GM21825 (cell line): ENCODE measurements around the gene HMGCL.
"Not testable (repeated sequence)": the region's sequence is repeated elsewhere in the genome, so short reads cannot be mapped to it uniquely, and the experiment has no call there.

Source experiments
- ATAC-seq: cut with Tn5 transposase; IDR thresholded peaks from one replicate; pipeline ENCODE4 v1.9.1; 2021; ENCODE audit warnings: mild to moderate bottlenecking, moderate library complexity; ENCODE audit not compliant: unreplicated experiment

HMGCL gene

GRCh38 chr1:23825076-23825761 is at the start of gene HMGCL:
Gene HMGCL, minus strand, starts transcription at chr1:23825429. Its CDS starts 14 bp downstream, at chr1:23825415.
- ATAC-seq: peak; percentile 80

GRCh38 chr1:23872421-23872820 is 47.2 kb upstream of the HMGCL start:
- ATAC-seq: no peak

- ATAC-seq: no peak
Observed at GRCh38 chr1:23869051-23869450, 43.8 kb upstream of the HMGCL start.

GRCh38 chr1:23868557-23869016 is 43.4 kb upstream of the HMGCL start:
- no peak for ATAC-seq

- ATAC-seq: peak; percentile 90
Observed at GRCh38 chr1:23867895-23868556, 42.8 kb upstream of the HMGCL start, which contains the start of gene FUCA1. Gene FUCA1, minus strand, starts transcription at chr1:23868290. Its CDS starts 4 bp downstream, at chr1:23868286.

GRCh38 chr1:23867542-23867894 is 42.3 kb upstream of the HMGCL start:
- peak; percentile 8 for ATAC-seq

- ATAC-seq: no peak
Observed at GRCh38 chr1:23865543-23865930, 40.3 kb upstream of the HMGCL start.

- ATAC-seq: no peak
Observed at GRCh38 chr1:23864801-23865542, 39.7 kb upstream of the HMGCL start.

GRCh38 chr1:23862640-23863039 is 37.4 kb upstream of the HMGCL start:
- ATAC-seq: no peak

GRCh38 chr1:23854568-23854967 is 29.3 kb upstream of the HMGCL start:
- ATAC-seq: no peak

- not testable (repeated sequence) for ATAC-seq
Observed at GRCh38 chr1:23853124-23853523, 27.9 kb upstream of the HMGCL start.

GRCh38 chr1:23851406-23851805 is 26.2 kb upstream of the HMGCL start:
- ATAC-seq: not testable (repeated sequence)

GRCh38 chr1:23848673-23849616 is 23.7 kb upstream of the HMGCL start:
- ATAC-seq: no peak

- ATAC-seq: not testable (repeated sequence)
Observed at GRCh38 chr1:23847482-23848095, 22.4 kb upstream of the HMGCL start.

- ATAC-seq: no peak
Observed at GRCh38 chr1:23845163-23845562, 19.9 kb upstream of the HMGCL start.

GRCh38 chr1:23843644-23844043 is 18.4 kb upstream of the HMGCL start:
- ATAC-seq: no peak

GRCh38 chr1:23838401-23838866 is 13.2 kb upstream of the HMGCL start:
- peak; percentile 68 for ATAC-seq

- no peak for ATAC-seq
Observed at GRCh38 chr1:23837908-23838307, 12.7 kb upstream of the HMGCL start.

GRCh38 chr1:23836037-23836436 is 10.8 kb upstream of the HMGCL start:
- no peak for ATAC-seq

GRCh38 chr1:23834156-23834555 is 8.9 kb upstream of the HMGCL start:
- not testable (repeated sequence) for ATAC-seq
